ENCODE measurements around the gene TFCP2L1. TPM values are rescaled to one million over a fixed set of nuclear protein-coding genes. Genes with fewer than 3 reads are reported as not detected.

TFCP2L1 gene
- total RNA-seq, 1 donor from 2014 or later: 0.05 TPM

DNA sequence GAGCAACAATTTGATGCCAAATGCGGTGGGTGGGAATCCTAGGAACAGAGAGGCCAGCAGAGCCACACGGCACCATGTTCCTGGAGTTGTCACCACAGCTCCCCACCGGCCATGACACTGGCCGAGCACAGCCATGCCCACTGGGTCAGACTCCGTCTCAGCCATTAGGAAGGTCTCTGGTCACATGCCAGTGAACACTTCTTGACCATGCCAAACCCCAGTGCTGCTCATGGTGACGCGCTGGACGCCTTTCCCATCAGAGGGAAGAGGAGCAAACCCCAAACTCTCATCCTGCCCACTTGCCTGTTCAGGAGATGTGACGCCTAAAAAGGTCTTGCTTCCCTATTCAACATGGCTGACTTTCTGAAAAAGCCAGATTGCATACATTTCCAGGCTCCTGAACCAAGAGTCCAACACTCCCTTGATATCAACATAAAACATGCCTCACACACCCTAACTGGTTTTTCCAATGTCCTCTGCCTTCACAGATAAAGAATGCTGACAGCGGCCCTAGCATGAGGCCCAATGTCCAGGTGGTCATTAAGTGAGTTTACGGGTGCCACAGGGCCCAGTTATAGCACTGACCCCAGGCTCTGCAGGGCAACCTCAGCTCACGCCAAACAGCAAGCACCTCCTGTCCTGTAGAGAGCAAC lies 31.9 kb downstream of the TFCP2L1 start:
- H4K20me1 ChIP-seq (ENCODE audit: insufficient read depth, low read length): no peaks in the 10 kb centered on the region
- Mint-ChIP-seq H3K27me3 (ENCODE audit: low read depth, unreplicated experiment) (peaks cover 46% of the 10 kb centered on the region), H3K4me1 (ENCODE audit: low read depth, unreplicated experiment) (peaks cover 6% of the 10 kb centered on the region), H3K27ac (ENCODE audit: unreplicated experiment) (no peak overlapping the region), H3K4me3 (ENCODE audit: unreplicated experiment) (no peak overlapping the region), H3K36me3 (ENCODE audit: low read depth, unreplicated experiment) (no peaks in the 10 kb centered on the region), H3K9me3 (ENCODE audit: unreplicated experiment) (no peaks in the 10 kb centered on the region)
- no peak overlapping the region for H3K27ac ChIP-seq (ENCODE audit: low read depth, low read length)
- H3K4me1 ChIP-seq (ENCODE audit: insufficient read depth, low read length): no peaks in the 10 kb centered on the region
- TF ChIP-seq EZH2 (IDR thresholded peaks at IDR 0.05; ENCODE audit: insufficient read depth, low read length): no peak
- TF ChIP-seq, protein P1, sequence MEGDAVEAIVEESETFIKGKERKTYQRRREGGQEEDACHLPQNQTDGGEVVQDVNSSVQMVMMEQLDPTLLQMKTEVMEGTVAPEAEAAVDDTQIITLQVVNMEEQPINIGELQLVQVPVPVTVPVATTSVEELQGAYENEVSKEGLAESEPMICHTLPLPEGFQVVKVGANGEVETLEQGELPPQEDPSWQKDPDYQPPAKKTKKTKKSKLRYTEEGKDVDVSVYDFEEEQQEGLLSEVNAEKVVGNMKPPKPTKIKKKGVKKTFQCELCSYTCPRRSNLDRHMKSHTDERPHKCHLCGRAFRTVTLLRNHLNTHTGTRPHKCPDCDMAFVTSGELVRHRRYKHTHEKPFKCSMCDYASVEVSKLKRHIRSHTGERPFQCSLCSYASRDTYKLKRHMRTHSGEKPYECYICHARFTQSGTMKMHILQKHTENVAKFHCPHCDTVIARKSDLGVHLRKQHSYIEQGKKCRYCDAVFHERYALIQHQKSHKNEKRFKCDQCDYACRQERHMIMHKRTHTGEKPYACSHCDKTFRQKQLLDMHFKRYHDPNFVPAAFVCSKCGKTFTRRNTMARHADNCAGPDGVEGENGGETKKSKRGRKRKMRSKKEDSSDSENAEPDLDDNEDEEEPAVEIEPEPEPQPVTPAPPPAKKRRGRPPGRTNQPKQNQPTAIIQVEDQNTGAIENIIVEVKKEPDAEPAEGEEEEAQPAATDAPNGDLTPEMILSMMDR (IDR thresholded peaks at IDR 0.05; ENCODE audit: insufficient read depth, low read depth, low read length): no peak
- no peaks in the 10 kb centered on the region for H3K36me3 ChIP-seq (ENCODE audit: insufficient read depth, low read length)
- H3K4me3 ChIP-seq (ENCODE audit: insufficient read depth, low read depth, low read length): no peak overlapping the region
- no peaks in the 10 kb centered on the region for H3K9me3 ChIP-seq (ENCODE audit: insufficient read depth, low read depth, low read length)
- H3K27me3 ChIP-seq (ENCODE audit: insufficient read depth, low read length): peaks cover 2% of the 10 kb centered on the region
- no peak for FAIRE-seq
- H3K4me2 ChIP-seq (ENCODE audit: low read length): no peak overlapping the region
- H3K9ac ChIP-seq (ENCODE audit: low read length): no peak overlapping the region
- no peaks in the 10 kb centered on the region for H3K79me2 ChIP-seq (ENCODE audit: insufficient read depth, low read length)
- no peak overlapping the region for H2AFZ ChIP-seq (ENCODE audit: low read depth, low read length)
- no peak for DNase-seq (ENCODE audit: low read depth)

DNA sequence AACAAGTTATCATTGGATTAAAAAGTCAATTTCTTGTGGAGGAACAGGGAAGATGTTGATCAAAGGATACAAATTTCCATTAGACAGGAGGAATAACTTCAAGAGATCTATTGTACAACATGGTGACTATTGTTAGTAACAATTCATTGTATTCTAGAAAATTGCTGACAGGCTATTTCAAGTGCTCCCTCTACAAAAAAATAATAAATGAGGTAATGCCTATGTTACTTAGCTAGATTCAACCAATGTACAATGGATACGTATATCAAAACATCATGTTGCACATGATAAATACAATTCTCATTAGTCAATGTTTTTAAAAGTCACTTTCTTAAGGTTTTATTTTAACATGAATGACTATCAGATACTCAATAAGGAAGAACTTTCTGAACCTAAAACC lies 33.5 kb downstream of the TFCP2L1 start:
- H3K4me1 ChIP-seq (ENCODE audit: insufficient read depth, low read length): no peaks in the 10 kb centered on the region
- H3K4me2 ChIP-seq (ENCODE audit: low read length): no peak overlapping the region
- no peak overlapping the region for H3K9ac ChIP-seq (ENCODE audit: low read length)
- no peak overlapping the region for H3K27ac Mint-ChIP-seq (ENCODE audit: unreplicated experiment)
- no peak for DNase-seq (ENCODE audit: low read depth)
- H3K4me3 Mint-ChIP-seq (ENCODE audit: unreplicated experiment): no peak overlapping the region
- no peaks in the 10 kb centered on the region for H3K36me3 Mint-ChIP-seq (ENCODE audit: low read depth, unreplicated experiment)
- peaks cover 2% of the 10 kb centered on the region for H3K27me3 ChIP-seq (ENCODE audit: insufficient read depth, low read length)
- H3K27me3 Mint-ChIP-seq (ENCODE audit: low read depth, unreplicated experiment): peaks cover 52% of the 10 kb centered on the region
- no peaks in the 10 kb centered on the region for H3K4me1 Mint-ChIP-seq (ENCODE audit: low read depth, unreplicated experiment)
- H3K4me3 ChIP-seq (ENCODE audit: insufficient read depth, low read depth, low read length): no peak overlapping the region
- no peaks in the 10 kb centered on the region for H3K79me2 ChIP-seq (ENCODE audit: insufficient read depth, low read length)
- no peak overlapping the region for H2AFZ ChIP-seq (ENCODE audit: low read depth, low read length)
- H3K27ac ChIP-seq (ENCODE audit: low read depth, low read length): no peak overlapping the region
- H3K36me3 ChIP-seq (ENCODE audit: insufficient read depth, low read length): no peaks in the 10 kb centered on the region
- no peaks in the 10 kb centered on the region for H3K9me3 Mint-ChIP-seq (ENCODE audit: unreplicated experiment)
- H4K20me1 ChIP-seq (ENCODE audit: insufficient read depth, low read length): no peaks in the 10 kb centered on the region
- FAIRE-seq: no peak
- no peaks in the 10 kb centered on the region for H3K9me3 ChIP-seq (ENCODE audit: insufficient read depth, low read depth, low read length)
- TF ChIP-seq, protein P1 (IDR thresholded peaks at IDR 0.05; ENCODE audit: insufficient read depth, low read depth, low read length): no peak
- TF ChIP-seq EZH2 (IDR thresholded peaks at IDR 0.05; ENCODE audit: insufficient read depth, low read length): no peak

DNA sequence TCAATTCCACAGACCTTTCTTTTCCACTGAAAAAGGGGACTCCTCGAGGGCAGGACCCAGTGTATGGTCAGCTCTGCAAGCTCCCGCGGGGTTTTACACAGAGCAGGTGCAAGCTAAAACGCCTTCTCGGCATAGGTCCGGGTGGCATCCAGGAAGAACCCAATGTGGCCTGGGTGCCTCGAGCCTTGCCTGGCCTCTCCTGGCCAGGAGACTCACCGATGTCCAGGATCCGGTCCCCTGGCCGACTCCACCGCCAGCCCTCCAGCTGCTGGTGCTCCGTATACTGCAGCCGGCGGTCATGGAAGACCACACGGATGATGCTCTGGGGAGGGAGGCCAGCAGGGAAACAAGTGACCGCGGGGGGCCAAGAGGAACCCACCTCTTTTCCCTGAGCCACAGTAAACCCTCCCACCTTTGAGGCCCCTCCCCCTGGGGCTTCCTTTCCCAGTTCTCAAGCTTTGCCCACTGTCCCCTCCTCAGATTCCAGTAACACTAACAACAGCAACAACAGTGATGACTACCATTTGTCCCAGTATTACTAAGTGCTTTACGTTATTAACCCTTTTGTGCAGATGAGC lies 36.1 kb downstream of the TFCP2L1 start:
- Histone ChIP-seq H3K27me3 (ENCODE audit: insufficient read depth, low read length) (peaks cover 2% of the 10 kb centered on the region), H3K9ac (ENCODE audit: low read length) (no peak overlapping the region), H3K4me1 (ENCODE audit: insufficient read depth, low read length) (no peaks in the 10 kb centered on the region), H4K20me1 (ENCODE audit: insufficient read depth, low read length) (no peaks in the 10 kb centered on the region), H3K9me3 (ENCODE audit: insufficient read depth, low read depth, low read length) (no peaks in the 10 kb centered on the region), H3K4me3 (ENCODE audit: insufficient read depth, low read depth, low read length) (no peak overlapping the region), H3K4me2 (ENCODE audit: low read length) (no peak overlapping the region), H2AFZ (ENCODE audit: low read depth, low read length) (no peak overlapping the region), H3K36me3 (ENCODE audit: insufficient read depth, low read length) (no peaks in the 10 kb centered on the region), H3K27ac (ENCODE audit: low read depth, low read length) (no peak overlapping the region), H3K79me2 (ENCODE audit: insufficient read depth, low read length) (no peaks in the 10 kb centered on the region)
- no peaks in the 10 kb centered on the region for H3K9me3 Mint-ChIP-seq (ENCODE audit: unreplicated experiment)
- no peak for FAIRE-seq
- TF ChIP-seq, protein P1 (IDR thresholded peaks at IDR 0.05; ENCODE audit: insufficient read depth, low read depth, low read length): no peak
- no peak for TF ChIP-seq EZH2 (IDR thresholded peaks at IDR 0.05; ENCODE audit: insufficient read depth, low read length)
- H3K36me3 Mint-ChIP-seq (ENCODE audit: low read depth, unreplicated experiment): no peaks in the 10 kb centered on the region
- H3K27ac Mint-ChIP-seq (ENCODE audit: unreplicated experiment): no peak overlapping the region
- no peak overlapping the region for H3K4me3 Mint-ChIP-seq (ENCODE audit: unreplicated experiment)
- no peak for DNase-seq (ENCODE audit: low read depth)
- peaks cover 42% of the 10 kb centered on the region for H3K27me3 Mint-ChIP-seq (ENCODE audit: low read depth, unreplicated experiment)
- no peaks in the 10 kb centered on the region for H3K4me1 Mint-ChIP-seq (ENCODE audit: low read depth, unreplicated experiment)
